PC-3 (cell line): ENCODE results near the gene STK33. TPM values are rescaled to one million over a fixed set of nuclear protein-coding genes. Genes with fewer than 3 reads are reported as not detected.

Experiments
- ATAC-seq: fragments of 200-7000 bp; cut with Tn5 transposase; 2 replicates; pipeline ENCODE4 v1.9.1; 2020; ENCODE audit warnings: mild to moderate bottlenecking, moderate library complexity
- BruUV-seq: library from RNA; stranded (reverse); fragments of 400-500 nt; replicated peaks from 2 replicates; lab custom pipeline; 2021; lab: Mats Ljungman, UMichigan
- CTCF ChIA-PET: fragments of 300-600 bp; sonication (Branson Sonifier 250); formaldehyde crosslinking; loops from one replicate; lab custom pipeline; 2022; ENCODE audit warnings: antibody characterized with exemption; lab: Charles Lee
- POLR2A ChIA-PET: fragments of 300-600 bp; sonication (Branson Sonifier 250); formaldehyde crosslinking; loops from one replicate; lab custom pipeline; 2022; ENCODE audit warnings: antibody characterized with exemption; ENCODE audit not compliant: unreplicated experiment; lab: Charles Lee
- DNase-seq: peaks from one replicate; pipeline ENCODE4 v3.0.0-alpha.2; 2015
- H2AFZ ChIP-seq: fragments of 300-600 bp; sonication (generic); 2 replicates; pipeline ENCODE4 v1.6.0; 2016; ENCODE audit warnings: antibody characterized with exemption, low read length
- H3F3A ChIP-seq: fragments of 300-600 bp; sonication (generic); one replicate; pipeline ENCODE4 v1.6.0; 2017; ENCODE audit warnings: antibody characterized with exemption, low read length, control low read depth, mild to moderate bottlenecking; ENCODE audit not compliant: unreplicated experiment
- H3K27ac ChIP-seq: fragments of 300-600 bp; sonication (generic); 2 replicates; pipeline ENCODE4 v1.5.1; 2016; ENCODE audit warnings: mild to moderate bottlenecking, low read length
- H3K27me3 ChIP-seq: fragments of 300-600 bp; sonication (generic); 2 replicates; pipeline ENCODE4 v1.6.1; 2016; ENCODE audit warnings: low read length, mixed read lengths
- H3K36me3 ChIP-seq: fragments of 300-600 bp; sonication (generic); 2 replicates; pipeline ENCODE4 v1.6.1; 2016; ENCODE audit warnings: low read depth, mixed run types, low read length, mixed read lengths
- H3K4me1 ChIP-seq: fragments of 300-600 bp; sonication (generic); 2 replicates; pipeline ENCODE4 v1.5.1; 2016; ENCODE audit warnings: low read length; ENCODE audit not compliant: insufficient read depth
- H3K4me2 ChIP-seq: fragments of 300-600 bp; sonication (generic); 2 replicates; pipeline ENCODE4 v1.6.0; 2016; ENCODE audit warnings: low read length
- H3K4me3 ChIP-seq: fragments of 300-600 bp; sonication (generic); 2 replicates; pipeline ENCODE4 v1.5.1; 2016; ENCODE audit warnings: mild to moderate bottlenecking, low read length, mixed read lengths
- H3K79me2 ChIP-seq: fragments of 300-600 bp; sonication (generic); 2 replicates; pipeline ENCODE4 v1.6.1; 2017; ENCODE audit warnings: low read length, mixed read lengths
- H3K9ac ChIP-seq: fragments of 300-600 bp; sonication (generic); 2 replicates; pipeline ENCODE4 v1.6.0; 2016; ENCODE audit warnings: mild to moderate bottlenecking, low read length
- H3K9me2 ChIP-seq: fragments of 300-600 bp; sonication (generic); replicated peaks from 2 replicates; pipeline ENCODE4 v1.6.1; 2016; ENCODE audit warnings: mixed run types, low read length, mixed read lengths
- H3K9me3 ChIP-seq: fragments of 300-600 bp; sonication (generic); 2 replicates; pipeline ENCODE4 v1.6.1; 2016; ENCODE audit warnings: low read length, mixed read lengths
- H4K20me1 ChIP-seq: fragments of 300-600 bp; sonication (generic); 2 replicates; pipeline ENCODE4 v1.6.1; 2016; ENCODE audit warnings: low read length, mixed read lengths
- EZH2 ChIP-seq: fragments of 300-600 bp; sonication (generic); IDR thresholded peaks from one replicate; pipeline ENCODE4 v1.6.1; 2017; ENCODE audit warnings: antibody characterized with exemption, mild to moderate bottlenecking, low read length; ENCODE audit not compliant: unreplicated experiment
- EZH2phosphoT487 ChIP-seq: fragments of 300-600 bp; sonication (generic); IDR thresholded peaks from 2 replicates; pipeline ENCODE4 v1.6.1; 2018; ENCODE audit warnings: mild to moderate bottlenecking, antibody characterized with exemption, low read length, borderline replicate concordance
- intact Hi-C: fragments of 100-400 bp; cut with micrococcal nuclease; formaldehyde crosslinking; loops from 2 replicates; pipeline ENCODE4 v1.9.0; 2023
- total RNA-seq: library from RNA; depleted of rRNA; stranded (reverse); fragments of >200 nt; gene quantifications from 2 replicates; pipeline ENCODE4 v1.2.3, GENCODE V29; 2014
- TF ChIP-seq, protein P1 (sequence below): fragments of 300-600 bp; sonication (generic); conservative IDR thresholded peaks from 2 replicates; pipeline ENCODE4 v1.5.1; 2017; ENCODE audit warnings: antibody characterized with exemption, low read depth, mild to moderate bottlenecking, low read length

The STK33 gene
- total RNA-seq, 1 experiment from 2014 or later, result not detected

DNA sequence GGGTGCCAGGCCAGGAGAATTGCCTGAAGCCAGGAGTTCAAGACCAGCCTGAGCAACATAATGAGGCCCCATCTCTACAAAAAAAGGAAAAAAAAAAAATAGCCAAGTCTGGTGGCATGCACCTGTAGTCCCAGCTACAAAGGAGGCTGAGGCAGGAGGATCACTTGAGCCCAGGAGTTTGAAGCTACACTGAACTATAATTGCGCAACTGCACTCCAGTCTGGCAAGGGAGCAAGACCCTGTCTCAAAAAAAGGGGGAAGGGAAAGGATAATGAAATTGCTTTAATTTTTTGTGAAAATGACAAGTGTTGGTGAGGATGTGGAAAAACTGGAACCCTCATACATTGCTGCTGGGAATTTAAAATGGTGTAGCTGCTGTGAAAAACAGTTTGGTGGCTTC, 19.2 kb downstream of the STK33 start:
- DNase-seq (no peak), ATAC-seq (no peak)
- Histone ChIP-seq H3K27ac (no peak overlapping the region), H3K27me3 (peaks cover 13% of the 10 kb centered on the region), H3K79me2 (no peaks in the 10 kb centered on the region), H3K9me3 (no peaks in the 10 kb centered on the region), H3K9me2 (no peaks in the 10 kb centered on the region), H3K4me2 (no peak overlapping the region), H3K4me1 (no peaks in the 10 kb centered on the region), H3F3A (no peaks in the 10 kb centered on the region), H3K36me3 (no peaks in the 10 kb centered on the region), H2AFZ (no peak overlapping the region), H4K20me1 (no peaks in the 10 kb centered on the region), H3K4me3 (no peak overlapping the region), H3K9ac (no peak overlapping the region)
- TF ChIP-seq EZH2 (no peak), EZH2phosphoT487 (no peak)
- TF ChIP-seq, protein P1, sequence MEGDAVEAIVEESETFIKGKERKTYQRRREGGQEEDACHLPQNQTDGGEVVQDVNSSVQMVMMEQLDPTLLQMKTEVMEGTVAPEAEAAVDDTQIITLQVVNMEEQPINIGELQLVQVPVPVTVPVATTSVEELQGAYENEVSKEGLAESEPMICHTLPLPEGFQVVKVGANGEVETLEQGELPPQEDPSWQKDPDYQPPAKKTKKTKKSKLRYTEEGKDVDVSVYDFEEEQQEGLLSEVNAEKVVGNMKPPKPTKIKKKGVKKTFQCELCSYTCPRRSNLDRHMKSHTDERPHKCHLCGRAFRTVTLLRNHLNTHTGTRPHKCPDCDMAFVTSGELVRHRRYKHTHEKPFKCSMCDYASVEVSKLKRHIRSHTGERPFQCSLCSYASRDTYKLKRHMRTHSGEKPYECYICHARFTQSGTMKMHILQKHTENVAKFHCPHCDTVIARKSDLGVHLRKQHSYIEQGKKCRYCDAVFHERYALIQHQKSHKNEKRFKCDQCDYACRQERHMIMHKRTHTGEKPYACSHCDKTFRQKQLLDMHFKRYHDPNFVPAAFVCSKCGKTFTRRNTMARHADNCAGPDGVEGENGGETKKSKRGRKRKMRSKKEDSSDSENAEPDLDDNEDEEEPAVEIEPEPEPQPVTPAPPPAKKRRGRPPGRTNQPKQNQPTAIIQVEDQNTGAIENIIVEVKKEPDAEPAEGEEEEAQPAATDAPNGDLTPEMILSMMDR, result no peak
- intact Hi-C loops, result no loop called here
- BruUV-seq, result no TSS peak
- POLR2A ChIA-PET, result no interaction called here
- CTCF ChIA-PET, result no interaction called here

DNA sequence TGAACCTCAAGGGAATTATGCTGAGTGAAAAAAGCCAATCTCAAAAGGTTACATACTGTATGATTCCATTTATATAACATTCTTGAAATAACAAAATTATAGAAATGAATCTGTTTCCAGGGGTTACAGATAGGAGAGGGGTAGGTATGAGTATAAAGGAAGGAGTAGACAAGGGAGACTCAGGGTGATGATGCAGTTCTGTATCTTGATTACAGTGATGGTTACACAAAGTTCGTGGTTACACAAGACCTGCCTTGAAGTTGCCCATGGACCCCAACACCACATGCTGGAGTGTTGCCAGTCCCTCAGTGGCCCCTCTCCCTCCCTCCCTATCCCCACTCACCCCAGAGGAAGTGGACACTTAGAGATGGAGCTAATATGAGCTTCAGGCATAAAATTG, 20.3 kb downstream of the STK33 start:
- Histone ChIP-seq H3K4me3 (no peak overlapping the region), H3K9me2 (no peaks in the 10 kb centered on the region), H3K4me2 (no peak overlapping the region), H2AFZ (no peak overlapping the region), H3K36me3 (no peaks in the 10 kb centered on the region), H3K9ac (no peak overlapping the region), H3K9me3 (no peaks in the 10 kb centered on the region), H3K27me3 (peaks cover 21% of the 10 kb centered on the region), H3K4me1 (no peaks in the 10 kb centered on the region), H4K20me1 (no peaks in the 10 kb centered on the region), H3K79me2 (no peaks in the 10 kb centered on the region), H3K27ac (no peak overlapping the region), H3F3A (no peaks in the 10 kb centered on the region)
- POLR2A ChIA-PET, result no interaction called here
- intact Hi-C loops, result no loop called here
- no TSS peak for BruUV-seq
- TF ChIP-seq EZH2 (no peak), EZH2phosphoT487 (no peak)
- TF ChIP-seq, protein P1, result no peak
- DNase-seq, result no peak
- CTCF ChIA-PET, result no interaction called here
- ATAC-seq, result no peak

DNA sequence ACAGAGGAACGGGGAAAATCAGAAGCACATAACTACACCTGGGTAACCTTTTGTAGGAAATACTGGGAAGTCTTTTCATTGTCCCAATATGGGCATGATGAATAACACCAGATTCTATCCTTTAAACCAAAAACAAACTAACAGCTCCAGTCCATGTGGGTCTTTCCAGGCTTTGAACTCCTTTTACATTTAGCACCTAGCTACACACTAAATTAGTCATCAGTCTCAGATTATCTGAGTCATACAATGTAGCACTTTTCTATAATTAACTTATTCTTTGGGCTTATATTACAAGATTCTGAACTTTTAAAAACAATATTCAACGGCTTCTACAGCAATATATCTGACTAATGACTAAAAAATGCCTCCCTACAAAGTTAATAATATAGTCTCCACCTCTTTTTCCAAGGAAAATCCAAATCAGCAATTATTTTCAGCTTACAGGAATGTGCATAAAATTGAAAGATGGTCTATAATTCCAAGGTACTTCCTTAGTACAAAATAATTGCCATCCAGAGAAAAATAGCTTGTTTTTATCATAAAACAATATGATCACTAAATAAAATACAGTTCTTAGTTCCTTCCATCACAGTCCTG, 26.3 kb downstream of the STK33 start:
- H3K4me1 ChIP-seq, result no peaks in the 10 kb centered on the region
- TF ChIP-seq EZH2, result no peak
- TF ChIP-seq, protein P1, result no peak
- TF ChIP-seq EZH2phosphoT487, result no peak
- no peaks in the 10 kb centered on the region for H3K36me3 ChIP-seq
- no peaks in the 10 kb centered on the region for H3K9me3 ChIP-seq
- DNase-seq, result no peak
- no peak overlapping the region for H3K27ac ChIP-seq
- no peak overlapping the region for H3K4me3 ChIP-seq
- ATAC-seq, result no peak
- no peaks in the 10 kb centered on the region for H3K79me2 ChIP-seq
- no peaks in the 10 kb centered on the region for H4K20me1 ChIP-seq
- ChIA-PET CTCF (no interaction called here), POLR2A (no interaction called here)
- no peaks in the 10 kb centered on the region for H3K9me2 ChIP-seq
- no peak overlapping the region for H3K9ac ChIP-seq
- H2AFZ ChIP-seq, result no peak overlapping the region
- no TSS peak for BruUV-seq
- no peaks in the 10 kb centered on the region for H3F3A ChIP-seq
- H3K4me2 ChIP-seq, result no peak overlapping the region
- H3K27me3 ChIP-seq, result peaks cover 39% of the 10 kb centered on the region
- intact Hi-C loops, result loop anchor here (5.0 kb wide), 1 partner anchor 240 kb away; no protein-coding TSS in a partner anchor
